Sigmoid colon (tissue), 7 donors: ENCODE measurements around the gene REM2. TPM values are rescaled to one million over a fixed set of nuclear protein-coding genes. Genes with fewer than 3 reads are reported as not detected.

Source experiments
- DNase-seq: peaks from one replicate; pipeline ENCODE4 v3.0.0-alpha.2; 2019
- H3K27ac ChIP-seq, 4 donors: fragments of 200-600 bp; sonication (generic); one replicate each; pipeline ENCODE4 v1.5.1; 2016 to 2019; ENCODE audit warnings: mild to moderate bottlenecking in 1 of 4
- H3K27me3 ChIP-seq, 3 donors: fragments of 200-600 bp; sonication (generic); one replicate each; pipeline ENCODE4 v1.5.1; 2019; ENCODE audit warnings: mild to moderate bottlenecking in 1 of 3
- H3K36me3 ChIP-seq, 4 donors: fragments of 200-600 bp; sonication (generic); one replicate each; pipeline ENCODE4 v1.5.1; 2016 to 2019
- H3K4me1 ChIP-seq, 4 donors: fragments of 200-600 bp; sonication (generic); one replicate each; pipeline ENCODE4 v1.5.1; 2017 to 2019
- H3K4me3 ChIP-seq, 4 donors: fragments of 200-600 bp; sonication (generic); one replicate each; pipeline ENCODE4 v1.5.1; 2017 to 2019; ENCODE audit warnings: mild to moderate bottlenecking in 2 of 4, moderate library complexity in 1 of 4
- H3K9me3 ChIP-seq, 4 donors: fragments of 200-600 bp in 3 of 4; sonication (generic) in 3 of 4; one replicate each; pipeline versions ENCODE4 v1.5.1 to v1.6.1; 2013 to 2019
- CTCF ChIP-seq, 4 experiments: fragments of 450-650 bp in 3 of 4; fragments of 200-600 bp in 1 of 4; IDR thresholded peaks; one replicate each; pipeline ENCODE4 v1.5.1; 2016 to 2019; ENCODE audit warnings: antibody characterized with exemption in 4 of 4, mild to moderate bottlenecking in 3 of 4, moderate library complexity in 2 of 4
- EP300 ChIP-seq, 4 donors: sonication (generic); formaldehyde crosslinking; IDR thresholded peaks; one replicate each; pipeline ENCODE4 v1.6.1; 2017; ENCODE audit warnings: antibody characterized with exemption in 4 of 4
- POLR2A ChIP-seq, 2 donors: fragments of 450-650 bp; IDR thresholded peaks; one replicate each; pipeline ENCODE4 v1.6.1; 2016; ENCODE audit warnings: antibody characterized with exemption in 2 of 2, mild to moderate bottlenecking in 2 of 2, moderate library complexity in 2 of 2
- POLR2AphosphoS5 ChIP-seq, 4 donors: sonication (generic); formaldehyde crosslinking; IDR thresholded peaks; one replicate each; pipeline ENCODE4 v1.6.1; 2017; ENCODE audit warnings: antibody characterized with exemption in 4 of 4
- WGBS, 2 donors: extraction: QIAGEN DNeasy Blood & Tissue Kit; methylation state at CpG; one replicate each; pipeline ENCODE4 v1.1.7; 2013; 5-methylcytosine and 5-hydroxymethylcytosine counted together
- intact Hi-C: fragments of 100-400 bp; cut with DNase I; formaldehyde crosslinking; loops from one replicate; pipeline ENCODE4 v1.15.1; 2023
- polyA plus RNA-seq, 3 donors: library from polyadenylated mRNA; stranded (reverse); fragments of 200-250 nt; gene quantifications; one replicate each; pipeline ENCODE4 v1.2.3, GENCODE V29; 2013
- total RNA-seq, 4 donors: library from RNA; depleted of rRNA; stranded (reverse); fragments of >200 nt; gene quantifications; one replicate each; pipeline ENCODE4 v1.1.0, GENCODE V29; 2016
- donor health status: healthy with polysubstance abuse.
- donor health status: Bipolar disorder and iron deficiency.
- donor health status: healthy.

REM2 gene
- total and polyA plus RNA-seq, 7 donors = 0.60 to 1.4 (median 0.81) TPM; not detected in 2

GRCh38 chr14:22845103-22845394 is 38.0 kb upstream of the REM2 start:
- DNase-seq = no peak
- Histone ChIP-seq H3K27ac (peak overlapping the region; percentile 86 to 98 (median 89)), H3K4me3 (no peak overlapping the region), H3K27me3 (no peaks in the 10 kb centered on the region), H3K9me3 (no peaks in the 10 kb centered on the region), H3K4me1 (peaks cover 0 to 92% (median 76%) of the 10 kb centered on the region in 4 donors), H3K36me3 (peaks cover 60 to 66% (median 62%) of the 10 kb centered on the region in 4 donors)
- TF ChIP-seq EP300 (IDR thresholded peaks at IDR 0.05) (no peak), POLR2A (IDR thresholded peaks at IDR 0.05) (no peak), CTCF (IDR thresholded peaks at IDR 0.05) (no peak), POLR2AphosphoS5 (IDR thresholded peaks at IDR 0.05) (no peak)
- WGBS, 2 donors = 88 to 94% methylated on average over 9 of the region's 9 CpGs
- intact Hi-C loops = loop anchor here (10.0 kb wide), 1 partner anchor 1590 kb away; no protein-coding TSS in a partner anchor

- H3K4me3 ChIP-seq = no peak overlapping the region
- no peaks in the 10 kb centered on the region for H3K9me3 ChIP-seq
- H3K4me1 ChIP-seq = peaks cover 0 to 92% (median 80%) of the 10 kb centered on the region in 4 donors
- peaks cover 60 to 63% (median 61%) of the 10 kb centered on the region in 4 donors for H3K36me3 ChIP-seq
- intact Hi-C loops = loop anchor here (10.0 kb wide), 1 partner anchor 1589 kb away; no protein-coding TSS in a partner anchor
- no peak for TF ChIP-seq POLR2A (IDR thresholded peaks at IDR 0.05)
- no peak for TF ChIP-seq POLR2AphosphoS5 (IDR thresholded peaks at IDR 0.05)
- no peak for TF ChIP-seq CTCF (IDR thresholded peaks at IDR 0.05)
- TF ChIP-seq EP300 (IDR thresholded peaks at IDR 0.05) = no peak
- WGBS, 2 donors = 89 to 92% methylated on average over 26 of the region's 26 CpGs
- no peaks in the 10 kb centered on the region for H3K27me3 ChIP-seq
- peak; percentile 67 for DNase-seq
- peak overlapping the region; percentile 86 to 98 (median 89) for H3K27ac ChIP-seq
Measured at GRCh38 chr14:22845821-22846625, 37.0 kb upstream of the REM2 start.

- Histone ChIP-seq H3K4me3 (no peak overlapping the region), H3K27ac (peak overlapping the region; percentile 86 to 98 (median 89)), H3K9me3 (no peaks in the 10 kb centered on the region), H3K4me1 (peaks cover 0 to 92% (median 80%) of the 10 kb centered on the region in 4 donors), H3K36me3 (peaks cover 52 to 54% (median 53%) of the 10 kb centered on the region in 4 donors), H3K27me3 (no peaks in the 10 kb centered on the region)
- 79 to 81% methylated on average over 11 of the region's 11 CpGs for WGBS, 2 donors
- DNase-seq = no peak
- TF ChIP-seq POLR2A (IDR thresholded peaks at IDR 0.05) = no peak
- TF ChIP-seq POLR2AphosphoS5 (IDR thresholded peaks at IDR 0.05) = no peak
- TF ChIP-seq CTCF (IDR thresholded peaks at IDR 0.05) = no peak
- no peak for TF ChIP-seq EP300 (IDR thresholded peaks at IDR 0.05)
- intact Hi-C loops = loop anchor here (10.0 kb wide), 1 partner anchor 1588 kb away; no protein-coding TSS in a partner anchor
Measured at GRCh38 chr14:22846811-22847307, 36.2 kb upstream of the REM2 start.

- H3K4me3 ChIP-seq = peak overlapping the region in 1 of 4 donors; percentile 11
Measured at GRCh38 chr14:22847661-22848341, 35.2 kb upstream of the REM2 start.

More at GRCh38 chr14:22847661-22848341, 35.2 kb upstream of the REM2 start:
- Histone ChIP-seq H3K27ac (peak overlapping the region; percentile 86 to 98 (median 89)), H3K4me1 (peaks cover 0 to 92% (median 83%) of the 10 kb centered on the region in 4 donors), H3K27me3 (no peaks in the 10 kb centered on the region), H3K9me3 (no peaks in the 10 kb centered on the region), H3K36me3 (peaks cover 43 to 45% (median 44%) of the 10 kb centered on the region in 4 donors)
- DNase-seq = peak; percentile 73
- TF ChIP-seq CTCF (IDR thresholded peaks at IDR 0.05) (no peak), POLR2A (IDR thresholded peaks at IDR 0.05) (no peak), POLR2AphosphoS5 (IDR thresholded peaks at IDR 0.05) (peak in 1 of 4 donors; percentile 37), EP300 (IDR thresholded peaks at IDR 0.05) (peak in 1 of 4 donors; percentile 47)
- 62 to 65% methylated on average over 14 of the region's 14 CpGs for WGBS, 2 donors
- intact Hi-C loops = loop anchor here (10.0 kb wide), 1 partner anchor 1587 kb away; no protein-coding TSS in a partner anchor
